ENCODE data around the gene YIF1A. TPM values are rescaled to one million over a fixed set of nuclear protein-coding genes. Genes with fewer than 3 reads are reported as not detected.

Gene YIF1A
- total and polyA plus RNA-seq, 7 experiments from 2014 or later: 25.0 to 66.2 (median 34.1) TPM

GRCh38 chr11:66316849-66317251 is 27.9 kb upstream of the YIF1A start, which contains the start of gene CD248:
TSS of gene CD248 (minus strand) at chr11:66317044. CDS start at chr11:66317027, 17 bp downstream.
- Histone ChIP-seq H3K4me1 (ENCODE audit: control insufficient read depth in 2 of 2, insufficient read depth in 2 of 2, low read length in 2 of 2) (peaks cover 33 to 59% of the 10 kb centered on the region in 2 donors), H3K4me3 (ENCODE audit: low read length) (peak within 1 kb of the TSS; percentile 54), H3K9me3 (ENCODE audit: control insufficient read depth in 2 of 3, low read length in 3 of 3) (no peaks in the 10 kb centered on the region), H3K36me3 (ENCODE audit: control insufficient read depth in 2 of 3, insufficient read depth in 3 of 3, low read length in 3 of 3) (no peaks in the 10 kb centered on the region), H3K27ac (ENCODE audit: low read depth, low read length) (peak within 1 kb of the TSS; percentile 99), H3K27me3 (ENCODE audit: control insufficient read depth in 2 of 2, insufficient read depth in 2 of 2, low read length in 2 of 2) (no peaks in the 10 kb centered on the region)
- Mint-ChIP-seq H3K27ac (peak within 1 kb of the TSS; percentile 88 to 100 (median 99)), H3K4me1 (peaks cover 35 to 70% (median 51%) of the 10 kb centered on the region in 7 donors), H3K4me3 (peak within 1 kb of the TSS; percentile 45 to 89 (median 83)), H3K27me3 (peaks cover 0 to 9% (median 0%) of the 10 kb centered on the region in 5 donors), H3K36me3 (peaks cover 0 to 12% (median 0%) of the 10 kb centered on the region in 5 donors), H3K9me3 (peaks cover 0 to 5% (median 0%) of the 10 kb centered on the region in 11 donors)
- DNase-seq: no peak
- ChIA-PET POLR2A (interaction anchor here (0.9 to 2.9 kb wide), 13 partner anchors 10 to 893 kb away, joined by 3 to 26 read pairs (median 5); partner anchors contain the start of genes B4GAT1, BRMS1, MRPL11 and SLC29A2), CTCF (interaction anchor here (0.5 to 2.1 kb wide), 3 partner anchors 10 to 34 kb away, joined by 3 to 14 read pairs (median 4); no protein-coding TSS in a partner anchor)
- no peak for ATAC-seq
- intact Hi-C loops (cut with micrococcal nuclease): loop anchor here in 1 of 2 donors (1.0 to 5.0 kb wide), 2 partner anchors 28 to 1190 kb away; partner anchors contain the start of genes BRMS1, CDK2AP2 and PITPNM1

DNA sequence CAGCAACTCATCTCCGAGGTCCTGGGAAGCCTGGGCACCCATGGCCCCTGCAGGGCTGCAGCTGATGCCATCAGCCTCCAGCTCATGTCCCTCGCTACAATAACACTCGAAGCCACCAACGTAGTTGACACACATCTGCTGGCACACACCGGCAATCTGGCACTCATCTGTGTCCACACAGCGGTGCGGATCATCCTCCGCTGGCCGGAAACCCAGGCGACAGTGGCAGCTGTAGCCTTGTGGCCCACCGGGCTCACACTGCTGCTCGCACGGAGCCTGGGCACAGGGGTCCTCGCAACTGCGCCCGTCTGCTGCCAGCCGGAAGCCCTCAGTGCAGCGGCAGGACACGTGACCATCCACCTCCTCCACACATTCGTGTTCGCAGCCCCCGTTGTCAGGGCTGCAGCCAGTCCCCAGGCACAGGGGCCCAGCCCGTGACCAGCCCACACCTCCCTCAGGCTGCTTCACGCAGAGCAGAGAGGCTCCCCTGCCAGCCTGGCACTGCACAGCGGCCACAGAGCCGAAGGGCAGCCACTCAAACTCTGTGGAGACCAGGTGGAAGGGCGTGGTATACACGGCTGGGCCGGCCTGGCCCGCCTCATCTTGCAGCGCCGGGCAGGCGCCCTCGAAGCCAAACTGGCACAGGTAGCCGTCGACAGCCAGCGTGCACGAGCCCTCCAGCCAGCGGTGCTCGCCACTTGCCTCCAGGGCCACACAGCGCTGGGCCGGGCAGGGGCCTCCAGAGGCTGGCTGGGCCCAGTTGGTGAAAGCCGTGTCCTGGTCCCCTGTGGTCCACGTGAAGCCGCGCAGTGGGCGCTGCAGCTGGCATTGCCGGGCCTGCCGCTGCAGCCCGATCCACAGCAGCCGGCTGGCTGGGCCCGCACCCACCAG is 27.2 kb upstream of the YIF1A start:
- peak overlapping the region; percentile 13 to 100 (median 97) for H3K27ac Mint-ChIP-seq
- no peaks in the 10 kb centered on the region for H3K36me3 ChIP-seq (ENCODE audit: control insufficient read depth in 2 of 3, insufficient read depth in 3 of 3, low read length in 3 of 3)
- H3K9me3 ChIP-seq (ENCODE audit: control insufficient read depth in 2 of 3, low read length in 3 of 3): no peaks in the 10 kb centered on the region
- peaks cover 35 to 67% (median 51%) of the 10 kb centered on the region in 7 donors for H3K4me1 Mint-ChIP-seq
- peaks cover 0 to 9% (median 0%) of the 10 kb centered on the region in 5 donors for H3K27me3 Mint-ChIP-seq
- peak overlapping the region in 9 of 10 donors; percentile 37 to 83 (median 67) for H3K4me3 Mint-ChIP-seq
- no peak for ATAC-seq
- ChIA-PET POLR2A (interaction anchor here (0.8 to 2.9 kb wide), 9 partner anchors 11 to 314 kb away, joined by 3 to 12 read pairs (median 4); partner anchors contain the start of genes B4GAT1, BANF1, BRMS1 and EIF1AD), CTCF (interaction anchor here (2.1 kb wide), 1 partner anchor 10 kb away, joined by 14 read pairs; no protein-coding TSS in a partner anchor)
- peaks cover 0 to 5% (median 0%) of the 10 kb centered on the region in 11 donors for H3K9me3 Mint-ChIP-seq
- H3K36me3 Mint-ChIP-seq: peaks cover 0 to 12% (median 0%) of the 10 kb centered on the region in 5 donors
- no peak for DNase-seq
- H3K4me1 ChIP-seq (ENCODE audit: control insufficient read depth in 2 of 2, insufficient read depth in 2 of 2, low read length in 2 of 2): peaks cover 33 to 59% of the 10 kb centered on the region in 2 donors
- H3K27me3 ChIP-seq (ENCODE audit: control insufficient read depth in 2 of 2, insufficient read depth in 2 of 2, low read length in 2 of 2): no peaks in the 10 kb centered on the region
- peak overlapping the region; percentile 99 for H3K27ac ChIP-seq (ENCODE audit: low read depth, low read length)
- H3K4me3 ChIP-seq (ENCODE audit: low read length): no peak overlapping the region
- intact Hi-C loops (cut with micrococcal nuclease): loop anchor here in 1 of 2 donors (5.0 kb wide), 1 partner anchor 1191 kb away; the partner anchor contains the start of genes CDK2AP2 and PITPNM1

GRCh38 chr11:66315498-66315885 is 26.5 kb upstream of the YIF1A start:
- Mint-ChIP-seq H3K27ac (peak overlapping the region; percentile 15 to 100 (median 97)), H3K27me3 (peaks cover 0 to 9% (median 0%) of the 10 kb centered on the region in 5 donors), H3K4me3 (peak overlapping the region in 9 of 10 donors; percentile 37 to 83 (median 72)), H3K4me1 (peaks cover 35 to 67% (median 51%) of the 10 kb centered on the region in 7 donors), H3K9me3 (peaks cover 0 to 5% (median 0%) of the 10 kb centered on the region in 11 donors), H3K36me3 (peaks cover 0 to 12% (median 0%) of the 10 kb centered on the region in 5 donors)
- ATAC-seq (no peak), DNase-seq (no peak)
- Histone ChIP-seq H3K36me3 (ENCODE audit: control insufficient read depth in 2 of 3, insufficient read depth in 3 of 3, low read length in 3 of 3) (no peaks in the 10 kb centered on the region), H3K27ac (ENCODE audit: low read depth, low read length) (peak overlapping the region; percentile 99), H3K4me1 (ENCODE audit: control insufficient read depth in 2 of 2, insufficient read depth in 2 of 2, low read length in 2 of 2) (peaks cover 33 to 59% of the 10 kb centered on the region in 2 donors), H3K9me3 (ENCODE audit: control insufficient read depth in 2 of 3, low read length in 3 of 3) (no peaks in the 10 kb centered on the region), H3K27me3 (ENCODE audit: control insufficient read depth in 2 of 2, insufficient read depth in 2 of 2, low read length in 2 of 2) (no peaks in the 10 kb centered on the region), H3K4me3 (ENCODE audit: low read length) (no peak overlapping the region)
- intact Hi-C loops (cut with micrococcal nuclease): loop anchor here in 1 of 2 donors (5.0 kb wide), 1 partner anchor 1192 kb away; the partner anchor contains the start of genes CDK2AP2 and PITPNM1
- POLR2A ChIA-PET: interaction anchor here (0.7 to 1.2 kb wide), 6 partner anchors 11 to 313 kb away, joined by 3 to 5 read pairs (median 4); partner anchors contain the start of genes B4GAT1, BANF1 and EIF1AD
- CTCF ChIA-PET: no interaction called here

DNA sequence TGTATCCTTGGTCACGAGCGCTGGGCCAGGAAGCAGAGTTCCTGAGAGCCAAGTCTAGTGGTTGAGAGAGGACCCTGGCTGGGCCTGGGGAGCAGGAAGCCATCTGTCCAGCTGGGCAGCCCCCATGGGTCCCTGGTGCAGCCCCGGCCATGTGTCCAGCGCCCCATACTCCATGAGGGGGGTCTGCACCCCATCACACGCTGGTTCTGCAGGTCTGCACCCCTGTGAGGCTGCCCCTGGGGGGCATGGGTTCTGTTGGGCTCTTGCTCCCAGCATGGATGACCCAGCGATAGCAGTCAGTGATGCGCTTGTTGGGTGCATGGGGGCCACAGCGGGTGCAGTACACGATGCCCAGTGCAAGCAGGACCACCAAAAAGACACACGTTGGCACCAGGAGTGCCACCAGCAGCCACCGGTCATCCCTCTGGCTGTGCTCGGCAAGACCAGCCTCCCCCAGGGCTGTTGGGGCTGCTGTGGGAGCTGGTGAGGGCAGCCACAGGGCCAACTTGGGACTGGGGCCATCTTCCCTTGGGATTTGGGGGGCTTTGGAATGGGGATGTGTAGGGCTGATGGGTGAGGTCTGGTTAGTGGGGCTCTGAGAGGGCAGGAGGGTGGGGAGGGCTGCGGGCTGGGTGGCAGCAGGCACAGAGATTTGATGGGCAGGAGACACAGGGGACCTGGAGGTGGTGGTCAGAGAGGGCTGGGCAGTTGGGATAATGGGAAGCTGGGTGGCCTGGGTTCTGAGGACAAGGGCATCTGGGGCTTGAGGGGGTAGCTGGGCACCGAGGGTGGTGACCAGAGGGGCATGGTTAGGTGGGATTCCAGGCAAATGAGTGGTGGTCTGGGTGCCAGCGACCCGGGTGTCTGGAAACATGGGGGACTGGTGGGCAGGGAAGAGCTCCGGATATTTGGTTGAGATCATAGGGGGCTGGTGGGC is 25.9 kb upstream of the YIF1A start:
- CTCF ChIA-PET: no interaction called here
- peaks cover 31 to 61% (median 49%) of the 10 kb centered on the region in 7 donors for H3K4me1 Mint-ChIP-seq

GRCh38 chr11:66314186-66314501 is 25.2 kb upstream of the YIF1A start:
- H3K27me3 Mint-ChIP-seq: peaks cover 0 to 6% (median 0%) of the 10 kb centered on the region in 5 donors
- Histone ChIP-seq H3K27ac (ENCODE audit: low read depth, low read length) (peak overlapping the region; percentile 99), H3K36me3 (ENCODE audit: control insufficient read depth in 2 of 3, insufficient read depth in 3 of 3, low read length in 3 of 3) (no peaks in the 10 kb centered on the region), H3K4me3 (ENCODE audit: low read length) (no peak overlapping the region), H3K9me3 (ENCODE audit: control insufficient read depth in 2 of 3, low read length in 3 of 3) (no peaks in the 10 kb centered on the region), H3K4me1 (ENCODE audit: control insufficient read depth in 2 of 2, insufficient read depth in 2 of 2, low read length in 2 of 2) (peaks cover 31 to 54% of the 10 kb centered on the region in 2 donors), H3K27me3 (ENCODE audit: control insufficient read depth in 2 of 2, insufficient read depth in 2 of 2, low read length in 2 of 2) (no peaks in the 10 kb centered on the region)
- ChIA-PET POLR2A (interaction anchor here (3.8 to 3.9 kb wide), 2 partner anchors 11 to 21 kb away, joined by 28 to 89 read pairs; partner anchors contain the start of gene RIN1), CTCF (no interaction called here)
- ATAC-seq (no peak), DNase-seq (no peak)
- H3K9me3 Mint-ChIP-seq: peaks cover 0 to 2% (median 0%) of the 10 kb centered on the region in 11 donors
- intact Hi-C loops (cut with micrococcal nuclease): no loop called here
- peaks cover 0 to 5% (median 0%) of the 10 kb centered on the region in 5 donors for H3K36me3 Mint-ChIP-seq
- peaks cover 30 to 54% (median 44%) of the 10 kb centered on the region in 7 donors for H3K4me1 Mint-ChIP-seq
- peak overlapping the region; percentile 66 to 100 (median 98) for H3K27ac Mint-ChIP-seq
- H3K4me3 Mint-ChIP-seq: peak overlapping the region; percentile 63 to 97 (median 92)

More for the DNA sequence above, 25.9 kb upstream of the YIF1A start:
- Mint-ChIP-seq H3K4me3 (peak overlapping the region in 9 of 10 donors; percentile 63 to 97 (median 92)), H3K36me3 (peaks cover 0 to 7% (median 0%) of the 10 kb centered on the region in 5 donors), H3K27ac (peak overlapping the region; percentile 66 to 100 (median 98)), H3K27me3 (peaks cover 0 to 9% (median 0%) of the 10 kb centered on the region in 5 donors), H3K9me3 (peaks cover 0 to 2% (median 0%) of the 10 kb centered on the region in 11 donors)
- Histone ChIP-seq H3K27me3 (ENCODE audit: control insufficient read depth in 2 of 2, insufficient read depth in 2 of 2, low read length in 2 of 2) (no peaks in the 10 kb centered on the region), H3K4me3 (ENCODE audit: low read length) (no peak overlapping the region), H3K36me3 (ENCODE audit: control insufficient read depth in 2 of 3, insufficient read depth in 3 of 3, low read length in 3 of 3) (no peaks in the 10 kb centered on the region), H3K9me3 (ENCODE audit: control insufficient read depth in 2 of 3, low read length in 3 of 3) (no peaks in the 10 kb centered on the region), H3K4me1 (ENCODE audit: control insufficient read depth in 2 of 2, insufficient read depth in 2 of 2, low read length in 2 of 2) (peaks cover 33 to 59% of the 10 kb centered on the region in 2 donors), H3K27ac (ENCODE audit: low read depth, low read length) (peak overlapping the region; percentile 99)
- ATAC-seq (no peak), DNase-seq (no peak)
- POLR2A ChIA-PET: interaction anchor here (0.7 to 3.9 kb wide), 6 partner anchors 11 to 312 kb away, joined by 3 to 89 read pairs (median 4); partner anchors contain the start of genes B4GAT1, BANF1 and EIF1AD
- intact Hi-C loops (cut with micrococcal nuclease): loop anchor here in 1 of 2 donors (5.0 kb wide), 1 partner anchor 1192 kb away; the partner anchor contains the start of genes CDK2AP2 and PITPNM1

Measured in naive thymus-derived CD4-positive, alpha-beta T cell (primary cell).